HG02763 (cell line): ENCODE measurements around the gene C9orf57.
"Not testable (repeated sequence)": the region's sequence is repeated elsewhere in the genome, so short reads cannot be mapped to it uniquely, and the experiment has no call there.

Source experiments
- ATAC-seq: cut with Tn5 transposase; IDR thresholded peaks from one replicate; pipeline ENCODE4 v1.9.1; 2021; ENCODE audit warnings: mild to moderate bottlenecking, moderate library complexity; ENCODE audit not compliant: unreplicated experiment

Gene C9orf57

GRCh38 chr9:72025906-72026305, 34.5 kb downstream of the C9orf57 start:
- ATAC-seq: no peak

GRCh38 chr9:72023596-72023995, 36.8 kb downstream of the C9orf57 start:
- no peak for ATAC-seq

- ATAC-seq: no peak
Observed at GRCh38 chr9:72022841-72023240, 37.6 kb downstream of the C9orf57 start.

- ATAC-seq: no peak
Observed at GRCh38 chr9:72013292-72013760, 47.1 kb downstream of the C9orf57 start.

GRCh38 chr9:72012646-72013045, 47.8 kb downstream of the C9orf57 start:
- no peak for ATAC-seq

GRCh38 chr9:72007726-72008125, 52.7 kb downstream of the C9orf57 start:
- ATAC-seq: not testable (repeated sequence)

- ATAC-seq: no peak
Observed at GRCh38 chr9:72006501-72006900, 53.9 kb downstream of the C9orf57 start.

GRCh38 chr9:72005451-72005850, 55.0 kb downstream of the C9orf57 start:
- ATAC-seq: no peak
